Progenitor cell of endocrine pancreas (in vitro differentiated cells): Measurements from ENCODE around the gene BMPR1B. TPM values are rescaled to one million over a fixed set of nuclear protein-coding genes. Genes with fewer than 3 reads are reported as not detected.

Source experiments
- DNase-seq: peaks from one replicate; pipeline ENCODE4 v3.0.0; 2021; ENCODE audit warnings: low spot score; ENCODE audit not compliant: unreplicated experiment
- H3K27ac Mint-ChIP-seq: 2 replicates; pipeline ENCODE4 v1.8.0; 2021; ENCODE audit warnings: mild to moderate bottlenecking, moderate library complexity, mixed read lengths
- H3K27me3 Mint-ChIP-seq: 2 replicates; pipeline ENCODE4 v1.8.0; 2021; ENCODE audit warnings: mixed read lengths
- H3K36me3 Mint-ChIP-seq: 2 replicates; pipeline ENCODE4 v1.8.0; 2022; ENCODE audit warnings: mixed read lengths; ENCODE audit not compliant: insufficient read depth
- H3K4me1 Mint-ChIP-seq: 2 replicates; pipeline ENCODE4 v1.8.0; 2021; ENCODE audit warnings: low read depth, mixed read lengths
- H3K4me3 Mint-ChIP-seq: 2 replicates; pipeline ENCODE4 v1.8.0; 2021; ENCODE audit warnings: low read depth, mild to moderate bottlenecking, moderate library complexity, mixed read lengths
- H3K9me3 Mint-ChIP-seq: 2 replicates; pipeline ENCODE4 v1.8.0; 2021; ENCODE audit warnings: low read depth, mixed read lengths
- total RNA-seq: library from RNA; stranded (reverse); gene quantifications from 2 replicates; pipeline ENCODE4 v1.2.1, GENCODE V29; 2021
- TF ChIP-seq, protein P1 (sequence below): fragments of 200-600 bp; sonication (generic); IDR thresholded peaks from one replicate; pipeline ENCODE4 v1.5.0; 2021; ENCODE audit warnings: antibody characterized with exemption, mild to moderate bottlenecking; ENCODE audit not compliant: unreplicated experiment

The BMPR1B gene
- total RNA-seq, 1 donor from 2014 or later: 21.1 TPM

DNA sequence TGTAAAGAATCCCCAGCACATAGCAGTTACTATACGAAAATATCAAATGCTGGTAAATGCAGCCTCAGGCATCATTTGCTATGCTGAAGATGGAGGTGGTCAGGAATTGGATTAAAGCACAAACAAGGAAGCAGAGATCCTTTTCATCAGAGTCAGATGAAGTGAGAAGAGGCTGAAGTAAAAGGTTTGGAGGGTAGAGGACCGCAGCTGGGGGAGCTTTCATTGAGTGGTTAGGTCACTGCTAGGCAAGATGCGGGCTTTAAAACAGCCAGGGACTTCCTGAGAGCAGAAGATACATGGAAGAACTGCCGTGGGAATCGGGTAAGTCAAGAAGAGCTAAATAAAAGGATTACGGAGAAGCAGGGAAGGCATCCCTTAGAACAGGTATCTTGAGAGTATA, 439.6 kb downstream of the BMPR1B start:
- Mint-ChIP-seq H3K27me3 (peaks cover 6% of the 10 kb centered on the region), H3K9me3 (no peaks in the 10 kb centered on the region), H3K4me1 (peaks cover 3% of the 10 kb centered on the region), H3K27ac (no peak overlapping the region), H3K4me3 (no peak overlapping the region), H3K36me3 (peaks cover 42% of the 10 kb centered on the region)
- no peak for DNase-seq
- TF ChIP-seq, protein P1, sequence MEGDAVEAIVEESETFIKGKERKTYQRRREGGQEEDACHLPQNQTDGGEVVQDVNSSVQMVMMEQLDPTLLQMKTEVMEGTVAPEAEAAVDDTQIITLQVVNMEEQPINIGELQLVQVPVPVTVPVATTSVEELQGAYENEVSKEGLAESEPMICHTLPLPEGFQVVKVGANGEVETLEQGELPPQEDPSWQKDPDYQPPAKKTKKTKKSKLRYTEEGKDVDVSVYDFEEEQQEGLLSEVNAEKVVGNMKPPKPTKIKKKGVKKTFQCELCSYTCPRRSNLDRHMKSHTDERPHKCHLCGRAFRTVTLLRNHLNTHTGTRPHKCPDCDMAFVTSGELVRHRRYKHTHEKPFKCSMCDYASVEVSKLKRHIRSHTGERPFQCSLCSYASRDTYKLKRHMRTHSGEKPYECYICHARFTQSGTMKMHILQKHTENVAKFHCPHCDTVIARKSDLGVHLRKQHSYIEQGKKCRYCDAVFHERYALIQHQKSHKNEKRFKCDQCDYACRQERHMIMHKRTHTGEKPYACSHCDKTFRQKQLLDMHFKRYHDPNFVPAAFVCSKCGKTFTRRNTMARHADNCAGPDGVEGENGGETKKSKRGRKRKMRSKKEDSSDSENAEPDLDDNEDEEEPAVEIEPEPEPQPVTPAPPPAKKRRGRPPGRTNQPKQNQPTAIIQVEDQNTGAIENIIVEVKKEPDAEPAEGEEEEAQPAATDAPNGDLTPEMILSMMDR: no peak

DNA sequence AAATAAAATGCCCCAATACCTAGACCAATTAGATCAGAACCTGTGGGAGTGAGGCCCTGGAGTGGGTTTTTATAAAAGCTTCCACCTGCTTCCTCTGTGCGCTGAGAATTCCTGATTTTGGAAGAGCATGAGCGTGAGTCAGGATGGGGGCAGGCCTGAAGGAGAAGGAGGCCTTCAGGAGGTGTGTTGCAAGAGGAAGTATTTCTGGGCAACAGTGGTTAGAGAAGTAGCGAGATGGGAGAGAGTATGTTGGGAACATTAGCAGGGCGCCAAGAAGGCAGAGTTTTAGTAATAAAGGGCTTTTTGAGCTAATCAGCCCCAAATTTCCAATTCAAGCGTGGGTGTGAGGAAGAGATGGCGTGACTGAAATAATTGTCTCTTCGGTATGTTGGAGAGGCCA, 441.2 kb downstream of the BMPR1B start:
- Mint-ChIP-seq H3K36me3 (peaks cover 37% of the 10 kb centered on the region), H3K9me3 (no peaks in the 10 kb centered on the region), H3K4me3 (no peak overlapping the region), H3K27me3 (peaks cover under 1% of the 10 kb centered on the region), H3K27ac (no peak overlapping the region), H3K4me1 (peaks cover under 1% of the 10 kb centered on the region)
- TF ChIP-seq, protein P1: no peak
- no peak for DNase-seq

DNA sequence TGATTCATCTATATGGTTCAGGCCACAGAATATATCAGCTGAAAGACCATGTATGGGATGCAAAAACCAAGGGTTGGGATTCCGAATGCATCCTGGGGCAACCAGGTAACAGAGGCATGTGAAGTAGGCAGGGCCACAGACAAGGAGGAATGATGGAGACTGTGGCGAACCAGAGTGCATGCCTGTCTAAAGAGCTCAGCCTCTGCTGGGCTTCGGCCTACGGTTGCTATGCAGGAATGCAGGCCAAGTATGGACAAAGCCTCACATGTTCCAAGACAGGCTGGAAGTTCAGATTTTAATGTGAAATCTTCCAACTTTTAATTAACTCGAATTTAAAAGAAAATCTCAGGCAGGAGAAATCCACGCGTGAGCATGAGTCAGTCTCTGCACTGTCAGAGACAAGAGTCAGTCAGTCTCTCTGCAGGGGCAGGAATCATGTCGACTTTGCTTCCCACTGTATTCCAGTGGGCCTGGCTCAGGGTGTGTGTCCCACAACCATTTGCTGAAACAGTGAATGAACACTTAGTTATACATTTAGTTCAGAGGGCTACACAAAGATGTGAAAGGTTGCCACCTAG, 446.6 kb downstream of the BMPR1B start:
- TF ChIP-seq, protein P1: no peak
- no peak for DNase-seq
- Mint-ChIP-seq H3K4me3 (no peak overlapping the region), H3K4me1 (no peaks in the 10 kb centered on the region), H3K36me3 (peaks cover 24% of the 10 kb centered on the region), H3K27me3 (no peaks in the 10 kb centered on the region), H3K27ac (no peak overlapping the region), H3K9me3 (no peaks in the 10 kb centered on the region)

DNA sequence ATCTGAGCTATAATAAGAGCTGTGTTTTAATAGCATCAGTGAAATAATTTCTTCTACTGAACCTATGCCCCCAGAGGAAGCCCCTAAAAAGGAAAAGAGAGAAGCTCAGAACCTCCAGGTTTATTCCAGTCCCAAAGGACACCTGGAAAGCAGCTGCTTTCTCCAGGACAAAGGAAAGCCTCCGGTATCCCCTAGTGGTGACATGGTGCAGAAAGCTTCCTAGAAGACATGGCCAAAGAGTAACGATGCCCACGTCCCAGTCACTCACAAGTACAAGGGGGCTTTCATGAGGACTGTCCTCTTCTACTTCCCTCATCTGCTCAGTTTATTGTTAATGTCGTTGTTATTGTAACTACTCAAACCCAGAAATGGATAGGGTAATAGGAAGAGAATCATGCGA, 447.1 kb downstream of the BMPR1B start:
- Mint-ChIP-seq H3K36me3 (peaks cover 27% of the 10 kb centered on the region), H3K27ac (no peak overlapping the region), H3K4me1 (peaks cover 3% of the 10 kb centered on the region), H3K9me3 (no peaks in the 10 kb centered on the region), H3K4me3 (no peak overlapping the region), H3K27me3 (no peaks in the 10 kb centered on the region)
- DNase-seq: no peak
- TF ChIP-seq, protein P1: peak; percentile 40
